ENCODE results near the gene ZNF672. TPM values are rescaled to one million over a fixed set of nuclear protein-coding genes. Genes with fewer than 3 reads are reported as not detected.

Gene ZNF672
- total RNA-seq, 1 experiment from 2014 or later: 27.6 TPM

DNA sequence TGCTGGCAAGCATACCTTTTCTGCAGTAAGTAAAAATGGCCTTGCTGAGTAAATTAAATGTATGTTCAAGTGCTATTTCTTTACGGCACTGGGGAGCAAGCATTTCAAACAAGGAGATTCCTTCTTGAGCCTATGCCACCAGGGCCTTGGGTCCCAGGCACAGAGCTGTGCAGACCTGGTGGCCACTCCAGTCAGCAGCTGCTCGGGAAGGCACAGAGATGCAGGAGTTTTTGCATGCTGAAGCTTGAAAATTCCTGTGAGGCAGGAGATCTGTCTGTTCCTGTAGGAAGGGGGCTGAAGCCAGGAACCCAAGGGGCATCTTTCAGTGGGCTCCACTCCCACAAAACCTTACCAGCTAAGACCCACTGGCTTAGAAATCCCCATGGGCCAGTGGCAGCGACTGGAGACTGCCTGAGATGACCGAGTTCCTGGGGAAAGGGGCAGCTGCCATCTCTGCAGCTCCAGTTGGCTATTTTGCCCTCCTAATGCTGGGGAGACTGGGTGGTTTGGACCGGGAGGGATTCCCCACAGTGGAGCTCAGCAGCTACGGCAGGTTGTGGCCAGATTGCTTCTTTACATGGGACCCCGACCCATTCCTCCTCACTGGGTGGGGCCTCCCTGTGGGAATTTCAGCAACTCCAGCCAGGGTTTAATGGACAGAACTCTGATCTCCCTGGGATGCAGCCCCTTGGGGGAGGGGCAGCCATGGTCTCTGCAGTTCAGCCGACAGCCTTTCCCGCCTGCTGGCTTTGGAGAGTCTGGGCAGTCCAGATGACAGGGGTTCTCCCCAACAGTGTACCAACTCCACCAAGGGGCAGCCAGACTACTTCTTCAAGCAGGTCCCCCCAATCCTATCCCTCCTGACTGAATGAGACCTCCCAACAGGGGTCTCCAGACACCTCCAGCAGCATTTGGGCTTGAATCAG lies 59.7 kb downstream of the ZNF672 start:
- Histone ChIP-seq H3K79me2 (ENCODE audit: insufficient read depth, low read length) (no peaks in the 10 kb centered on the region), H3K4me3 (replicated peaks in 1 of 2; ENCODE audit: low read depth in 1 of 2, low read length in 2 of 2) (no peak overlapping the region), H3K9ac (ENCODE audit: low read length) (no peak overlapping the region), H3K27me3 (ENCODE audit: insufficient read depth, low read length) (0 out of 2 replicates have a peak, but pooled peaks cover 3% of the 10 kb centered on the region), H3K27ac (ENCODE audit: low read depth, low read length) (no peak overlapping the region), H3K4me2 (ENCODE audit: low read length) (no peak overlapping the region), H3K9me3 (ENCODE audit: control insufficient read depth in 1 of 2, insufficient read depth in 1 of 2, low read depth in 1 of 2, low read length in 2 of 2) (no peaks in the 10 kb centered on the region), H3K9me2 (ENCODE audit: insufficient read depth) (no peaks in the 10 kb centered on the region), H2AFZ (ENCODE audit: low read depth, low read length, poor library complexity, severe bottlenecking) (no peak overlapping the region), H3K4me1 (ENCODE audit: control insufficient read depth in 1 of 2, insufficient read depth in 2 of 2, low read length in 2 of 2) (no peaks in the 10 kb centered on the region), H3K36me3 (ENCODE audit: control insufficient read depth in 1 of 2, insufficient read depth in 2 of 2, low read length in 2 of 2) (no peaks in the 10 kb centered on the region), H4K20me1 (ENCODE audit: insufficient read depth) (no peaks in the 10 kb centered on the region)
- RAD21 ChIA-PET (ENCODE audit: low non-redundant PET in 1 of 2, low total read pairs in 2 of 2, uncharacterized antibody in 2 of 2, unreplicated experiment in 2 of 2): no interaction called here
- TF ChIP-seq ZFX (IDR thresholded peaks at IDR 0.05) (no peak), SRF (IDR thresholded peaks at IDR 0.05; ENCODE audit: low read depth) (no peak), EZH2 (IDR thresholded peaks at IDR 0.05) (no peak), POLR2AphosphoS5 (IDR thresholded peaks at IDR 0.05; ENCODE audit: low read depth, low read length) (no peak), RAD21 (IDR thresholded peaks at IDR 0.05; ENCODE audit: low read depth) (no peak), EGR1 (IDR thresholded peaks at IDR 0.05; ENCODE audit: low read depth) (no peak), SP1 (IDR thresholded peaks at IDR 0.05; ENCODE audit: low read depth) (no peak), EZH2phosphoT487 (IDR thresholded peaks at IDR 0.05; ENCODE audit: borderline replicate concordance) (no peak), YY1 (IDR thresholded peaks at IDR 0.05; ENCODE audit: extremely low read depth, insufficient replicate concordance, low read depth, low read length) (no peak), SIN3A (IDR thresholded peaks at IDR 0.05; ENCODE audit: low read depth) (no peak), ZNF274 (IDR thresholded peaks at IDR 0.05; ENCODE audit: low read depth, low read length) (no peak), POLR2A (IDR thresholded peaks at IDR 0.05; ENCODE audit: borderline replicate concordance, extremely low read depth, insufficient read depth, insufficient read length) (no peak), CEBPB (IDR thresholded peaks at IDR 0.05; ENCODE audit: low read depth) (no peak), CBX3 (IDR thresholded peaks at IDR 0.05; ENCODE audit: low read depth) (no peak), ELF1 (IDR thresholded peaks at IDR 0.05; ENCODE audit: borderline replicate concordance, low read depth) (no peak)
- TF ChIP-seq, protein P1, sequence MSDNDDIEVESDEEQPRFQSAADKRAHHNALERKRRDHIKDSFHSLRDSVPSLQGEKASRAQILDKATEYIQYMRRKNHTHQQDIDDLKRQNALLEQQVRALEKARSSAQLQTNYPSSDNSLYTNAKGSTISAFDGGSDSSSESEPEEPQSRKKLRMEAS (IDR thresholded peaks at IDR 0.05): no peak
- TF ChIP-seq, protein P2, sequence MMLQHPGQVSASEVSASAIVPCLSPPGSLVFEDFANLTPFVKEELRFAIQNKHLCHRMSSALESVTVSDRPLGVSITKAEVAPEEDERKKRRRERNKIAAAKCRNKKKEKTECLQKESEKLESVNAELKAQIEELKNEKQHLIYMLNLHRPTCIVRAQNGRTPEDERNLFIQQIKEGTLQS (IDR thresholded peaks at IDR 0.05): no peak
- BruUV-seq (replicated peaks): no TSS peak
- intact Hi-C loops (cut with micrococcal nuclease): no loop called here
- POLR2A ChIA-PET: no interaction called here
- no peak for DNase-seq (ENCODE audit: low read depth, low spot score)
- CTCF ChIA-PET: no interaction called here
- ATAC-seq: no peak

Small RNA genes within 50 kb of the gene (microRNA-seq; reads per million reads assigned to microRNA genes)
- gene MIR3124 (ENCODE audit: borderline number of aligned reads): 1.2 reads per million

Other genes with a start within 250 kb of the ZNF672 start
- gene OR2T10, start 240.5 kb upstream of the ZNF672 start, total RNA-seq (2021; ENCODE audit: unreplicated experiment): not detected
- gene OR2T11, start 203.1 kb upstream of the ZNF672 start, total RNA-seq (2021; ENCODE audit: unreplicated experiment): not detected
- not detected for gene OR2T35, start 192.9 kb upstream of the ZNF672 start, total RNA-seq (2021; ENCODE audit: unreplicated experiment)
- gene OR2T27, start 182.7 kb upstream of the ZNF672 start, total RNA-seq (2021; ENCODE audit: unreplicated experiment): not detected
- not detected for gene OR14I1, start 135.5 kb upstream of the ZNF672 start, total RNA-seq (2021; ENCODE audit: unreplicated experiment)
- not detected for gene LYPD8, start 82.5 kb upstream of the ZNF672 start, total RNA-seq (2021; ENCODE audit: unreplicated experiment)
- 22.3 TPM for gene SH3BP5L, start 12.3 kb upstream of the ZNF672 start, total RNA-seq (2021; ENCODE audit: unreplicated experiment)
- 76.2 TPM for gene ZNF692, start 20.9 kb downstream of the ZNF672 start, total RNA-seq (2021; ENCODE audit: unreplicated experiment)
- 5.1 TPM for gene PGBD2, start 68.0 kb downstream of the ZNF672 start, total RNA-seq (2021; ENCODE audit: unreplicated experiment)